ENCODE results near the gene ZNF575.

The ZNF575 gene

DNA sequence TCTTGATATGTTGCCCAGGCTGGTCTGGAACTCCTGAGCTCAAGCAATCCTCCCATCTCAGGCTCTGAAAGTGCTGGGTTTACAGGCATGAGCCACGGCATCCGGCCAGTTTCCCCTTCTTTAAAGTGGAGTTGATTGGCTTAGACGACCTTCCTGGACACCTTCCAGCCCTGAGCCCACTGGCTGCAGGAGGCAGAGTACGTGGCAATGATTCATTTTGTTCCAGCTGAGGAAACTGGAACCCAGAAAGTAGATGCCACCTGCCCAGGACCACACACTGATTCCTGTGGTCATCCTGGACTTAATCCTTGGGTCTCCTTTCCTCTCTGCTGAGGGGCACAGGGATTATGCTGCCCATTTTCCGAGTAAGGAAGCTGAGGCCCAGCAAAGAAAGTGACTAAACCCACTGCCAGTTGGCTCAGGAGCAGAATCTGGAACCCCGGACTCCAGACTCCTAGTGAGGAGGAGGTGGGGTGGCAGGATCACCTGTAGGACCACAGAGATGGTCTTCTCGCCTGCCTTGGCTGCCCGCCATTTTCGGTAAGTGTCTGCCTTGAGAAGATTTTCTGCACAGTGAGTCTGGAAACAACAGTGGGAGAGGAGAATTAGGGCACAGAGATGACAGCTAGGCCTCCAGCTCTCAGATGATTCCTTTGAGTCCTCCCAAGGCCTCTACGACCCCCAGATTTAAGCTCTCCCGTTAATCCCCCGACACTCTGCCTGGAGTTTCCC, 41.6 kb downstream of the ZNF575 start:
- DNase-seq (ENCODE audit: low spot score): no peak

DNA sequence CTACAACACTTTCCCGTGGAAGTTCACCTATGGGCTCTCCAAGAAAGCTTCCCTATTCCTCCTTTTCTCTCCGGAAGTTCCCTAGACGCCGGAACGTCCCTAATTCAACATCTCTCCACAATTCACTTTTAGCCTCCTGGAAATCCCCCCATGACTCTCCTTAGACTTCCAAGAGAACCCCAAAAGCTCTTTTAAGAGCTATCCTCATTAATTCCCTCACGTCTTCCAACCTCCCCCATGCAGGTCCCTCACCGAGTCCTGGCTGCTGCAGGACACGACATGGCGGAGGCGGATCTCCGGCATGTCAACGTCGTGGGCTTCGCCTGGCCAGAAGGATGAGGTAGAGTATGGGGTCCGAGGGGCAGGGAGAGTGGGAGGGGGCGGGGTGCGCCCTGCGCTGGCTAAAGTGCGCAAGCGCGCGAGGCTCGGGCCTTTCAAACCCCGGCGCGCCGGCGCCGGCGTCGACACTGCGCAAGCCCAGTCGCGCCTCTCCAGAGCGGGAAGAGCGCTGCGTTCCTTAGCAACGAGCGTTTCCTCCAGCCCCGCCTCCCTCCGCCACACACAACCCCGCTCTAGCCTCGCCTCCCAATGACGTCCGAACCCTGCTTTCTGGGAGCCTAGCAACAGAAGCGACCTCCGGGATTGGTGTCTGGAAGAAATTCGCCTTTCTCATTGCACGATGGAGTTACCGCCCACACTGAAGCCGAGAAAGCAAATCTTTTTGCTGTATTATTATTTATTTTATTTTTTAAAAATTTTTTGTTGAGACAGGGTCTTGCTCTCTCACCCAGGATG, 42.4 kb downstream of the ZNF575 start, which contains the start of the genes PINLYP and XRCC1:
PINLYP (plus strand) TSS at position 646 of the 795 bp plus-strand sequence. CDS start 1,391 bp downstream, outside the sequence.
XRCC1 (minus strand) TSS at position 372 of the 795 bp plus-strand sequence; CDS start at position 303, 69 bp downstream.
- DNase-seq (ENCODE audit: low spot score): peak; percentile 96

- DNase-seq (ENCODE audit: low spot score): no peak
Observed at GRCh38 chr19:43575955-43576878, 43.2 kb downstream of the ZNF575 start.

DNA sequence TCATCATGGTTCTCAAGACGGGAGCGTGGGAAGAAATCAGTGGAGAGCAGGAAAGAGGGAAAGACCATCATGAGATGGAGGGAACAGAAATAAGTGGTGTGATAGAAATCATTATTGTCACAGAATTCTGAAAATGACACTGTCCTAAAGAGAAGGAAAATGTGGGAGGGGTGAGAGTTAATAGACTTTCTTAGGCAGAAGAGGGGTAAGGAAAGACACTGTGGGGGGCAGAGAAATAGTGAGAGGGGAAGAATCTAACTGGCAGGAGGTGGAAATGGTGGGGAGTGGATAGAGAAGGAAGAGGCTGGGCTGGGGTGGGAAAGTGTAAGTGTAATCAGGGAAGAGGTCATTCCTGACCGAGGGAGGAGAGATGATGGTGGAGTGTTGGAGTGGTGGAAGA, 45.8 kb downstream of the ZNF575 start:
- DNase-seq (ENCODE audit: low spot score): no peak

- DNase-seq (ENCODE audit: low spot score): no peak
Observed at GRCh38 chr19:43581467-43581866, 48.5 kb downstream of the ZNF575 start.

- DNase-seq (ENCODE audit: low spot score): no peak
Observed at GRCh38 chr19:43582495-43582894, 49.5 kb downstream of the ZNF575 start.

GRCh38 chr19:43584484-43584883, 51.5 kb downstream of the ZNF575 start:
- DNase-seq (ENCODE audit: low spot score): no peak
